ENCODE measurements around the gene DUOX1. TPM values are rescaled to one million over a fixed set of nuclear protein-coding genes. Genes with fewer than 3 reads are reported as not detected.
"Not testable (repeated sequence)": the region's sequence is repeated elsewhere in the genome, so short reads cannot be mapped to it uniquely, and the experiment has no call there.

The DUOX1 gene
- 32.5 TPM for total RNA-seq

GRCh38 chr15:45129651-45130129, at the start of gene DUOX1, which contains the start of gene DUOXA1:
Gene DUOX1 (plus strand): TSS chr15:45129994. CDS start chr15:45131967, 1,973 bp downstream.
Gene DUOXA1 (minus strand): TSS chr15:45129879. CDS start chr15:45123014, 6,865 bp downstream.
- peak; percentile 38 for DNase-seq

- DNase-seq, result not testable (repeated sequence)
These were observed 49.2 kb upstream of the DUOX1 start for GRCh38 chr15:45080593-45080992.

GRCh38 chr15:45082412-45082811, 47.4 kb upstream of the DUOX1 start:
- not testable (repeated sequence) for DNase-seq

GRCh38 chr15:45083223-45083622, 46.6 kb upstream of the DUOX1 start:
- DNase-seq, result no peak

GRCh38 chr15:45084163-45084562, 45.6 kb upstream of the DUOX1 start:
- DNase-seq, result no peak

- no peak for DNase-seq
These were observed 42.3 kb upstream of the DUOX1 start for GRCh38 chr15:45087513-45087912.

GRCh38 chr15:45088801-45089711, 40.7 kb upstream of the DUOX1 start:
- no peak for DNase-seq

GRCh38 chr15:45089712-45090373, 40.0 kb upstream of the DUOX1 start:
- no peak for DNase-seq

- DNase-seq, result no peak
These were observed 38.6 kb upstream of the DUOX1 start for GRCh38 chr15:45091161-45091560.

GRCh38 chr15:45091576-45091975, 38.2 kb upstream of the DUOX1 start:
- DNase-seq, result no peak

- no peak for DNase-seq
These were observed 36.8 kb upstream of the DUOX1 start for GRCh38 chr15:45093013-45093412.

- no peak for DNase-seq
These were observed 36.0 kb upstream of the DUOX1 start for GRCh38 chr15:45093622-45094357.

- DNase-seq, result no peak
These were observed 35.5 kb upstream of the DUOX1 start for GRCh38 chr15:45094358-45094730.

GRCh38 chr15:45095661-45096060, 34.1 kb upstream of the DUOX1 start:
- DNase-seq, result no peak

GRCh38 chr15:45097466-45097865, 32.3 kb upstream of the DUOX1 start:
- DNase-seq, result no peak

- no peak for DNase-seq
These were observed 30.1 kb upstream of the DUOX1 start for GRCh38 chr15:45099549-45100165.

GRCh38 chr15:45100884-45101625, 28.7 kb upstream of the DUOX1 start:
- no peak for DNase-seq

- no peak for DNase-seq
These were observed 28.0 kb upstream of the DUOX1 start for GRCh38 chr15:45101749-45102148.

GRCh38 chr15:45102226-45102625, 27.6 kb upstream of the DUOX1 start:
- DNase-seq, result no peak

GRCh38 chr15:45104170-45104569, 25.6 kb upstream of the DUOX1 start:
- DNase-seq, result not testable (repeated sequence)

GRCh38 chr15:45105586-45105985, 24.2 kb upstream of the DUOX1 start:
- no peak for DNase-seq

Measured in tongue (tissue), 2 donors.